Hematopoietic multipotent progenitor cell treated with erythropoietin and hydrocortisone succinate and interleukin-3 and kit ligand, for 6 days (in vitro differentiated cells): Measurements from ENCODE around the gene KCTD10.
A peak's percentile ranks its signal among the peaks of the same experiment; 100 is the strongest.

Source experiments
- DNase-seq: peaks from one replicate; pipeline ENCODE4 v3.0.0-alpha.2; 2015

KCTD10 gene, protein sequence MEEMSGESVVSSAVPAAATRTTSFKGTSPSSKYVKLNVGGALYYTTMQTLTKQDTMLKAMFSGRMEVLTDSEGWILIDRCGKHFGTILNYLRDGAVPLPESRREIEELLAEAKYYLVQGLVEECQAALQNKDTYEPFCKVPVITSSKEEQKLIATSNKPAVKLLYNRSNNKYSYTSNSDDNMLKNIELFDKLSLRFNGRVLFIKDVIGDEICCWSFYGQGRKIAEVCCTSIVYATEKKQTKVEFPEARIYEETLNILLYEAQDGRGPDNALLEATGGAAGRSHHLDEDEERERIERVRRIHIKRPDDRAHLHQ

DNA sequence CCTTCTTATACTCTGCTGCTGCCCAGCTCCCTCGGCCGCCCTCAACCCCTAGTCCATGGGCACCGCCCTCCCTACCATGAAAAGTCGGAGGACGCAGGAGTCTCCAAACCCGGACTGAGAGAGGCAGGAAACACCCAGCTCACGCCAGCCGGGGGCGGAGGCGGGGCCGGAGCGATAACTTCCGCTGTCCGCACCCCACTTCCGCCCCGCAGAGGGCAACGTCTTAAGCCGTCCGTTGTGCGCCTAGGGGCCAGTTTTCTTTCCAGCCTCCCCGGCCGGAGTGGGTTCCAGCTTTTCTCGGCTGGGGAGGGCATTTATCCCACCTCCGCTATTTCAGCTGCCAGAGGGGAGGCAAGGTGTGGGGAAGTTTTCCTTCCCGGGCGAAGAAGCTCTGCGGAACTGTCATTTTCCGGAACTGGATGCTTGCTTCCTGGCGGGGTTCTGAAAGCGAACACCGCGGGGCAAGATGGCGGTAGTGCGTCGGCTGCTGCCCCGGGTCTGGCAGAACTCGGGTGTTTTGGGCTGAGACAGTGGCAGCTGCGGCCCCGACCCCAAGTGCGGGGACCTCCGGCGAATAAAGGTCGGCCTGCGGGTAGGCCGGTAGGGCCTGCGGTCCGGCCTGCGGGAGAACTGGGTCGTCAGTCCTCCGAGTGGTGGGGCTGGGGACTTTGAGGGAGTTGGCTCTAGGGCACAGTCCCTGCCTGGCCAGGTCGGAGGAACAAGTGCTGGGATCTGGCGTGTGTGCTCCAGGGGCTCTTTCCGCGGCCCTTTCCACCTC lies at the start of gene KCTD10, which contains the start of gene UBE3B:
KCTD10 (minus strand) TSS at position 116 of the 778 bp plus-strand sequence; CDS start at position 78, 38 bp downstream.
UBE3B (plus strand) TSS at position 450 of the 778 bp plus-strand sequence. CDS start 5,918 bp downstream, outside the sequence.
- DNase-seq: peak; percentile 95

DNA sequence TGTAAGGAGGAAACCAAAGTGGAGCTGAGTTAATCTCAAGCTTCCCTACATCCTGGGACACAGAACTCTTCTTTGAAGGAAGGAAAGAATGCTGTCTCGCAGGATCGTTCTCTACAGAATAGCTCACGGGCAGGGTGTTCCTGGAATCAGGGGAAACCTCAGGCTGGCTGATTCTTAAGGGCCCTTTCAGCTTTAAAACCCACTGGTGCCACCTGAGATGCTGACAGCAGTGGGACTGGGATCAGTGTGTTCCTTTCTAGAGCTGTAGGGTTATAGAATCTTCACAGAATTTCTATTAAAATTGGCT lies 48.1 kb upstream of the KCTD10 start:
- no peak for DNase-seq

DNA sequence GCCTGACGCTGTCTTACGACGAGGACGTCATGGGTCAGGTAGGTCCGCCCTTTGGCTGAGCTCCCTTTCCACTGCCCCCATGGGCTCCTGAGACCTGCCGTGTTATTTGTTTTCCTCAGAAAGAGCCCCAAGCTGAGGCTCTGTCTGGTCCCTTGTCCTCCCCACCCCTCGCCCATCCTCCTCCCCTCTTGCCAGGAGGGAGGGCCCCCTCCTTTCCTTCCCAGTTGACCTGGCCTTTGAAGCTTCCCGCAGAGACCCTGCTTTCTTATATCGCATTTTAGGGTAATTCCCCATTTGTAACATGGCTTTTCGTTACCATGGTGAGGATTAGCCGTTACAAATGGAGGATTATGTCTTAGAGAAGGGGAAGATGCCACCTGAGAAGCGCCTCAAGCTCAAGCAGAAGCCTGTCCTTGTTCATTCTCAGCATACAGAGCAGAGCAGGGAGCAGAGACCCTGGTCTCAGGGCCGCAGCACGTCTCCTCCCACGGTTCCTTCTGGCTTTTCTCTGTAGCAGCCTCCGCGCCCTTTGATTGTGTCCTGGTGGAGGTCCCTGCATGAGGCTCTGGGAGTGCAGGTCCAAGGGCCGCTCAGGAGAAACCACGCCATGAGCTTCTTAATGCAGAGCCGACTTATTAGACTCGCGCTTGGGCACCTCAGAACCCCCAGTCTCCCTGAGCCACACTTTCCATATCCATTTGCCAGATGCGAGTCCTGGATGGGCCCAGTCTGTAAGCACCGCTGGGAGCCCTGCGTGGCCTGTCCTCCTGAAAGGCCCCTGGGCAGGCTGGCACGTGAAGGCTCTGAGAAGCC lies 47.6 kb upstream of the KCTD10 start:
- no peak for DNase-seq

DNA sequence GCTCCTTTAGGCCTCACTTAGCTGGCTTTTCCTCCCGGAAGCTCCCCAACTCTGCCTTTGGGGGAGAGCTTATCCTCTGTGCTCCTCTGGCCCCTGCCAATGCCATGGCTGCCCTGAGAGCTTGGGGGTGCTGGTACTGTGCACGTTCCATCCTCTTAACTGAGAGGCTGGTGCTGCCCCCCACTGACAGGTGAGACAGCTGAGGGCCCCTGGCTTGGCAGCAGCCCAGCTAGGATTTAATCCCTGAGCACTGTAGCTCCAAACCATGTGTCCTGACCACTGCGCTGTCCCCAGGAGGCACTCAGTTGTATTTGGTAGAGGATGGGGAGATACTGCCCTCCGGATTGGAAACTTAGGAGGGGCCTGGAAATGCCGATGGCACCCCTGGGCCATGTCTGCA lies 46.4 kb upstream of the KCTD10 start:
- DNase-seq: no peak

DNA sequence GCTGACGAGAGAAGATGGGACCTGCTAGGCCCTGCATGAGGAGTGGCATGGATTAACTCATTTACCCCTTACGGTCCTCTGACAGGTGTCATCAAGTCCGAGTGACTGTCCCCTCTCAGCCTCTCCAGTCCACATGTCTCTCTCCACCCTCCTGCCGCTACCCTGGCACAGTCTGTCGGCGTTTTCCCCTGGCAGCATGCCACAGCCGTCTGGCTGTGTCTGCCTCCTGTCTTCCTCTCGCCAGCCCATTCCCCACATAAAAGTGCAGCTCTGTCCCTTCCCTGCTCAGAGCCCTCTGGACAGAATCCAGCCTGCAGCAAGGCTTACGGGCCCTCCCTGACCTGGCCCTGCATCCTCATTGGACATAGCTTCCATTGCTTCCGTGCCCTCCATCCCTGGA lies 46.0 kb upstream of the KCTD10 start:
- no peak for DNase-seq

DNA sequence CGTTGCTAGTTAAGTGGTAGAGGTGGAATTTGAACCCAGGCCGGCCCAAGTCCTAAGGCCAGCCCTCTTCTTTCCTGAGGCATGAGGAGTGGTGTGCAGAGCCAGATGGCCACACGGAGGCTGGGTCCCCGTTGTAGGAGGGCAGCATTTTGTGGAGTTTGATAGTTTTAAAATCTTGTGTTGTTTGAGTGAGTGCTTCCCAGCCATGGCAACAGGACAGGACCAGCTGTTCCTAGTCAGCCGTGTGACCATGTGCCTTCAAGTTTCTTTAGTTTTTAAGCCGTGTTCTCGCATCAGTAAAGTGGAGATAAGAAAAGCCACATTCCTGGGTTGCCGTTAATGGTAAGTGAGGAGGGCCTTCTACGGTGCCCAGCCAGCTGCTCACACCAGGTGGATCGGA lies 44.7 kb upstream of the KCTD10 start:
- DNase-seq: no peak

DNA sequence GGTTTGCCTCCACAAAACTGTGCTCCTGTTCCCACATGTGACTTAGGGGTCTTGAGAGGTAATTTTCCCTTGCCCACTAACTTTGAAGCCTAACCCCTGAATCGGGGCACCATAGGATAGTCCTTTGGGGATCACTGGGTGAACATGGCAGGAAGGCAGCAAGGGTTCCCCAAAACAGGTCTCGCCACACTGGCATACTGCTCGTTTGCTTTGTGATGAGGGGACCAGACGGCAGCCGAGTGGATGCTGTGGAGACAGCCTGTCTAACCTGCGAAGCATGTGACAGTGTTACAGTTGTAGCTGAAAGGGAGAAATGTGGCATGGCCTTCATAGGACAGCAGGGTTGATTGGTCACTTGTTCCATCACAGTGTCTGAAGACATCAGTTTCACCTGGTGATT lies 42.7 kb upstream of the KCTD10 start:
- DNase-seq: no peak

DNA sequence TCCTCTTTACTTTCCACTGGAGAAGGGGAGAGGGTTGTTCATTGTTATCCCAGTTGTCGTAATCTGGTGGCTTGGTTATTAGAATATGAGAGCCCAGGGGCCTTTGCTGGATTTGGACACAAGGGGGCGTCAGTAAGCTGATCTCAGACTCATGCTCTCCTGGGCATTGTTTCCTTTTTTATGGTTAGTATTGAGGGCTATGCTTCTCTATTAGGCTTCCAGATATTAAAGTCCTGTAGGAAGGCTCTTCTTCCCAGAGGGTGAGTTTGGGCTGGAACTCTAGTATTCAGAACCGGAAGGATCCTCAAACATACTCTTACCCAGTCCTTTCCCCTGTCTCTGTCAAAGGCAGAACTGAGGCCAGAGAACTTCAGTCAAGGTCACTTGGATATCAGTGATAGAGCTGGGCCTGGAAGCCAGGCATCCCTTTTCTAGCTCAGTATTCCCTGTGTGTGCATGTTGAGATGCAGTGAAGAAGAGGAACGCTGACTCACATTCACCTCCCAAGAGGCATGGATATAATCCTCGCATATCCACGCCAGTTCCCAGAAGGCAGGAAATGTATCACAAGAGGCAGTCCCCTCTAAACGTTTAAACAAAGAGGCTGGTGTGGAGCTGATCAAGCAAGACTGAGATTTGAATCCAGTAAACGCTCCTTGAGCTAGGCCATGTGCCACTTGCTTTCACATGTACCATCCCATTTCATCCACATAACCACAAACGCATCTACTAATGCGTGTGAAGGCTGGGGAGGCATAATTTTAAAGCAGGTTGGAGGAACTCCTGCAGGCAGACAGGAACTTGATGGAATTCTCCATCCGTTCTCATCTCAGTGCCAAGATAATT lies 41.9 kb upstream of the KCTD10 start:
- peak; percentile 82 for DNase-seq

DNA sequence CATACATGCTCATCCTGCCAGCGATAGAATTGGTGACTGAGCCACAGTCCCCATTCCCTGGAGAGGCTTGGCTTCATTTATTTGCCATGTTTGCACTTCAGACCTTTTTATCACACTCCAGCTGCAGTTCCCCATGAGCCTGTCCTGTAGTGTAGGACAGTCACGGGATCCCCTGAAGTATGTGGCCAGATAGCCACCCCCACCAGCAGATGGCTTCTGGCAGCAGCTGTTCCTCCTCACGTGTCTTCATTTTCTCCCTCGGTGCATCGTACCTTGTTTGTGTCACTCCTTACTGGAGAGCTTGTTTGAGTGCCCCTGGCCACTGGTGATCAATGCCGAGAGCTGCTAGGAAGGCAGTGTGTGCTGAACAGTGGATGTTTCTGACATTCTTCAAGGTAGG lies 40.5 kb upstream of the KCTD10 start:
- no peak for DNase-seq

DNA sequence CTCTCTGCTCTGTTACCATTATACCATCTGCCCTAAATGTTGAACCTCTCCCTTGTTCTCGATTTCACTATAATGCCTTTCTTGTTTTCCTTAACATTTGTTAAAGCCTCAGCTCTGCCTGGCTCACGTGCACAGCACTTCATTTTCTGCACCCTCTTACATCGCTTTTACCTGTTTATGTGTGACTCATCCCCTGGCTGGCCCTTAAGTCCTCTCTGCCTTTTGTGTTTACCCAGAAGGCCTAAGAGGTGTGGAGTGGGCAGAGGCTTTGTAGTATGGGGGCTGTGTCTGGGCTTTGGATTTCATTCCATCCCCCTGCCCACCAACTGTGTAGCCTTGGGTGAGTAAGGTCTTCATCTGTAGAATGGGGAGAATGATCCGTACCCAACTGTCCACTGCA lies 36.9 kb upstream of the KCTD10 start:
- no peak for DNase-seq

DNA sequence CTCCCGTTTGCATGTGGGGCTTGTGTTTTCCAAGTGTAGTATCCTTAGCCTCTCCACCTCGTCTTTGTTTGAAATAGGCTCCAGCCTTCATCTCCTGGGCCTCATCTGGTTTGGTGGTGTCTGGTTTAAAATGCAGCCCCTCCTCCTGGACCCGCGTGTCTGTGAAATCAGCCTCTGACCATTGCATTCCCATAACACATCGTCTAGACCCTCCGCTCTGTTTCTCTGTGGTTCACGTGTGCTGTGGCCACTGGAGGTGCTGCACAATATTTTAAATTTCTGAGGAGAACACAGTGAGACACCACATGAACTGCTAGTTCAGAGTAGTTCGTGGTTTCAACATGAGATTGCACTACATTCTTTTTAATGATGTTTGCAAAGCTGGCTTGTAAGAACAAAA lies 36.0 kb upstream of the KCTD10 start:
- no peak for DNase-seq

DNA sequence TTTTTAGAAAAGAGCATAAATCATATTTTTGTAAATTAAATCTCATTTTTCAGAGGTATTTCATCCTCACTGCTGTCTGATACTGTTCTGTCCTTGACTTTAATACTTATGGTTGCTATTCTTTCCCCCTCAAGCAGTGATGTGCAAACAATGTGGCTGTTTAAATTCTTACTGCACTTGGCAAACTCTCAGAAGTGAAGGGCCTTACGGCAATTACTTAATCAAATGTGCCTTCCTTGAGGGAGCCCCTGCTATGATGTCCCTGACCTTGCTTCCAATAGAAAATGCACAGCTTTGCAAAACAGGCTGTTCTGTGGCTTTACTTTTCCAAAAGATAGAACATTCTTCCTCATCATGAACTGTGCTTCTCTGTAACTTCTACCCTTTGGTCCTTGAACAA lies 35.5 kb upstream of the KCTD10 start:
- DNase-seq: no peak

DNA sequence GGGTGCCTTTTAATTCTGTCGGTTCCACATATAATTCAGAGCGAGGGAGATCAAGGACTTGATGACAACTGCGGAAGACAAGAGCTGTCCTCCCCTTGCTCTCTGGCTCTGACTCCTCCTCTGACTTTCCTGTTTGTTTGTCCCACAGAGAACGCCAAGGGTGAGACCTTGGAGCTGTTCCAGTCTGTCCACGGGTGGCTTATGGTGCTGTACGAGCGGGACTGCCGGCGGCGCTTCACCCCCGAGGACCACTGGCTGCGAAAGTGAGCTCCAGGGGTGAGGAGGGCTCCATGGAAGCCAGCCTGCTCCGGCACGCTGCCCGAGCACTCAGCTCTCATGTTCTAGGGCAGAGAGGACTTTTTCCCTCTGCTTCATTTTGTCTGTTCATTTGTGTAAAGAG lies 33.1 kb upstream of the KCTD10 start:
- no peak for DNase-seq

DNA sequence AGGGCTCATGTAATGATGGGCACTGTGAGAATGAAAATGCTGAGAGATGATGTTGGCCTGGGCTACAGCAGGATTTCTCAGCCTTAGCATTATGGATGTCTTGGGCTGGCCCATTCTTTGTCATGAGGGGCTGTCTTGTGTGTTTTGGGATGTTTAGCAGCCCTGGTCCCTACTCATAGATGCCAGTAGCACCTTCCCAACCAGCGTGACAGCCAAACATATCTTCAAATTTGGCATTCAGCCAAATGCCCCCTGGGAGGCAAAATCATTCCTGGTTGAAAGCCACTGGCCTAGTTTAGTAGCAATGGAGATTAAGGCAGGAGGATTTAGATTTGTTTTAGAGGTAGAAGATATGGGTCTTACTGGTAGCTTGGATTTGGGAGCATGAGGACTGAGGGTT lies 27.0 kb upstream of the KCTD10 start:
- no peak for DNase-seq

DNA sequence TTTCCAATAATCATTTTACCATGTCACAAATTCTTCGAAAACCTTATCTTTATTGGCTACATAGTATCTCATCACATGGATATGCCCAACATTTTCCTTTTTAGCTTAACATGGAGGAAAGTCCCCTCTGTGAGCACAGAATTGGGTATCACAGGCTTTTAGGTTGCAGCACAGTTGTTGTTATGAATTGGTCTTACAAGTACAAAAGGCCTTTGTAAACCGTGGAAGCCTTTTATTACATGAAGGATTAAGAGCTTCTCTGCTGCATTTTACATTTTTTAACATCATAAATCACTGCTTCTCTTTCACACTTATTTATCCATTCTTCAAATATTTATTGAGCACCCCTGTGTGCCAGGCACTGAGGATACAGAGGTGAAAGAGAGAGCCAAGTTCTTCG lies 26.5 kb upstream of the KCTD10 start:
- DNase-seq: no peak

DNA sequence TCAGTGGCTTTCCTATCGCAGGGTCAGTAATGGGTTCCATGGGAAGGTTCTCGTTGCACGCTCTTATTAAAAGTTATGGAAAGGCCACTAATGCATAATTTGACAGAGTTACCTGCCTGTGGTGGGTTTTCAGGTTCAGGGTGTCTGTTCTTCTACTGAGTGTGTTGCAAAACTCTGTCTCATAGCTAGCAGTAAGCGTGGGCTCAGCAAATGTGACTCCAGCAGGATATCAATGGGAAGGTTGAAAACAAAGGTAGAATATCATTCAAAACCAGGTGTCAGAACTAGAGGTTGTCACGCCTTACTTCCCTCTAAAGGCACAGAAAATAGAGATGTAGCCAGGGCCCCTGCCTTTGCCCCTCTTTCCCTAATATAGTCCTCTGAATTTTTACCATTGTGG lies 25.2 kb upstream of the KCTD10 start:
- no peak for DNase-seq

DNA sequence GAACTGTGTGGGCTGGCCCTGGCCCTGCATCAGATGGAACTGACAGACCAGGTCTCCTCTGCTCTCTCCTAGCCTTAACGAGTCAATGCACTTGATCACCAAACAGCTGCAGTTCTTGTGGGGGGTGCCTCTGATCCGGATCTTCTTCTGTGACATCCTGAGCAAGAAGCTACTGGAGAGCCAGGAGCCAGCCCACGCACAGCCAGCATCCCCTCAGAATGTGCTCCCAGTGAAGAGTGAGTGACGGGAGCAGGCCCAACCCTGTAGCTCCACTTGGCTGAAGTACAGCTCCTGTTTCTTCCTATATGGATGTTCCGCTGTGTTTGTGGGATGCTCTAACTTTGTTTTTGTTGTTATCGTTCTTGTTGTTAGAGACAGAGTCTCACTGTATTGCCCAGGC lies 24.2 kb upstream of the KCTD10 start:
- DNase-seq: no peak

DNA sequence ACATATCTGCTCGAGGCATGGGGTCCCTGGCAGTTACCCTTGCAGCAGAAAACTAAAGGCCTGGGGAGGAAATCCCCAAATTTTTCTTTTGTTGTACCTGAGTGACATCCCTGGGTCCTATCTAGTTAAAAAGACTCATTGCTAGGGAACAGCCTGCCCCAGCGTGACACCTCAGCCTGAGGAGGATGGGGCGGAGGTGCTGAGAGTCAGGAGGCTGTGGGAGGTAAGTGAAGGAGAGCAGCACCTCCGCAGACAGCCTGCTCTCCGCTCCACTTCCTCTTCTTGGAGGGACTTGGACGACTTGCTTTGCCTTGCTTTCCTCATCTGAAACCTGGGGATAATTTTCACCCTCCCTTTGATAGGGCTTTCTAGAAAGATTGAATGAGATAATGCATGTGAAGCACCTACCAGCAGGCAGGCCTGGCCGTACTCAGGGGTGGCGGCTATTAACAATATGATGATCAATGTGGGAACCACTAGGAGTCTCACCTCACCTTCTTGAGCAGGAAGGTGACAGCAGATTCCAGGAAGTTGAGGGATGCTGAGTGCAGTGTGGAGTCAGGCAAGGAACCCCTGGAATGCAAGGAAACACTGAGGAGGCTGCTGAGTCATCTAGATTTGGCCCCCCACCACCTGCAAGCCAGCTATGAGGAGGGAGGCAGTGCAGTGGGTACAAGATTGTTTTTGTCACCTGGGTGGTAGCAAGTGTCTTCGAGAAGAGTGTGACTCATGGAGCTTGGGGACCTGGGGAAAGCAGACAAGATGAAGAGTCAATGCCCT lies 23.5 kb upstream of the KCTD10 start:
- no peak for DNase-seq

DNA sequence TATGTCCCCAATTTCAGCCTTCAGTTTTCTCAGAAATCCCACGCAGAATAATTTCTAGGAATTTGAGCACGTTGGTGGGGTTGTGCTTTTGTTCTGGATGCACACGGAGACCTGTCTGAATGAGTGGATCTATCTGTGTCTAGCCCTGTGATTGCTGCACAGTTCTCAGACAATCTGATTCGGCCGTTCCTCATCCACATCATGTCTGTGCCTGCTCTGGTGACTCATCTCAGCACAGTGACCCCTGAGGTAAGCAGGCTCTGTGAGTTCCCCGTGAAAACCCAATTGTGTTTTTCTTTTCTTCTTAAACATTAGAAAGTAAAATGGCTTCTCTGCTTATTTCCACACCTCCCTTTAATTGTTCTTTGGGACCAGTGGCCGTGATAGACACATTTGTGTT lies 20.6 kb upstream of the KCTD10 start:
- DNase-seq: no peak

DNA sequence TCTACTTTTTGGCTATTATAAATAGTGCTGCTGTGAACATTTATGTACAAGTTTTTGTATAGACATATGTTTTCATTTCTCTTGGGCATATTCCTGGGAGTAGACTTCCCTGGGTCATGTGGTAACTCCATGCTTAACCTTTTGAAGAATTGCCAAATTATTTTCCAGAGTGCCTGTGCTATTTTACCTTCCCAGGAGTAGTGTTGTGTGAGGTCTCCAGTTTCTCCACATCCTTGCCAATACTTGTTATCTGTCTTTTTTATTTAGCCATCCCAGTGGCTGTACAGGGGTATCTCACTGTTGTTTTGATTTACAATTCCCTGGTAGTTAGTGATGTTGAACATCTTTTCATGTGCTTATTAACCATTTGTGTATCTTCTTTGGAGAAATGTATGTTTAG lies 19.2 kb upstream of the KCTD10 start:
- no peak for DNase-seq

DNA sequence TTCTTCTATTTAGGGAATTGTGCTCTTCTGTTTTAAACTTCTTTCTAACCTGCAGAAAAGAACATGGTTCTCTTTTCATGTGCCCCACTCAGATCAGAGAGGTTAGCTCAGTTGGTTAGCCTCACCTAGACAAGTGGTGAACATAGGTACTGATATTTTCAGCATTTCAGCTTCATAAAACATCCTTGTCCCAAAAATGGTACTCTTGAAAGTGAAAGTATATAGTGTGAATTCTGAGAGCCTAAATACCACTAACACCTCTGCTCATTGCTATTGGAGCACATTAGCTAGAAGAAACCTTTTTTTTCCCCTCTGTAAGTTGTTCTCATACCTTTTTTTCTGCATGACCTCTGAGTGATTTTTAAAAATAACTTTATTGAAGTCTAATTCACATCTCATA lies 17.9 kb upstream of the KCTD10 start:
- DNase-seq: no peak

DNA sequence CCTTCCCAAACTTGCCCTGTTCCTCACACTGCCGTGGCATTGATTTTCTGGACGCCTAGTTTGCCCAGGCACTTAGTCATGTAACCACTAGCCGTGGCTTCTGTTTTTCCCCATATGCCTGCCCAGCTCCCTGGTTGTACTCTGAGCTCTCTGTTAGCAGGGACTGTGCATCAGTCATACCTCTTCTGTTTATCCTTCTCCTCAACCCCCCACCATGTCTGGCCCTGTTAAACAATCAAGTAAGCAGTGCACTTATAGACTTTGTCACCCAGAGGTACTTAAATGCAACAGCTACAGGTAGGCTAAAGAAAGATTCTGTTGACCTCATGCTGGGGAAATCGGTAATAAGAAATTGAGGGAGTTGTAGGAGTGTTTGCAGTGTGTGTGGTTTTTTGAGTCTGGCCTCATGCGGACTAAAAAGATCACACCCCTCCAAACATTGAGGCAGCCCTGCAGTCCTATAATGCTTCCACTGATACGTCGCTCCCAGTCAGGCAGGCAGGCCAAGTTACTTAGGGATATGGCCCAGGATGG lies 17.3 kb upstream of the KCTD10 start:
- no peak for DNase-seq
